HTR-8/SVneo (cell line): Measurements from ENCODE around the gene LETMD1.
"Not testable (repeated sequence)": the region's sequence is repeated elsewhere in the genome, so short reads cannot be mapped to it uniquely, and the experiment has no call there.

ENCODE experiments used
- DNase-seq: peaks from one replicate; pipeline ENCODE4 v3.0.0; 2011; ENCODE audit warnings: low spot score, mixed read lengths; ENCODE audit not compliant: insufficient read length
- FAIRE-seq: peaks from 2 replicates; lab custom pipeline; 2011; peaks lifted over from hg19 to GRCh38; lab: Jason Lieb, UNC

LETMD1 gene

GRCh38 chr12:51075390-51075789 is 27.3 kb downstream of the LETMD1 start:
- FAIRE-seq: no peak
- no peak for DNase-seq

- DNase-seq (no peak), FAIRE-seq (no peak)
Observed at GRCh38 chr12:51076236-51076930, 28.3 kb downstream of the LETMD1 start.

GRCh38 chr12:51077930-51078329 is 29.8 kb downstream of the LETMD1 start:
- FAIRE-seq: no peak
- no peak for DNase-seq

- not testable (repeated sequence) for DNase-seq, FAIRE-seq
Observed at GRCh38 chr12:51078346-51078745, 30.2 kb downstream of the LETMD1 start.

GRCh38 chr12:51078866-51079265 is 30.7 kb downstream of the LETMD1 start:
- not testable (repeated sequence) for FAIRE-seq, DNase-seq

- FAIRE-seq: no peak
- no peak for DNase-seq
Observed at GRCh38 chr12:51080136-51080535, 32.0 kb downstream of the LETMD1 start.

- FAIRE-seq (no peak), DNase-seq (no peak)
Observed at GRCh38 chr12:51081421-51081820, 33.3 kb downstream of the LETMD1 start.

GRCh38 chr12:51082561-51083125 is 34.5 kb downstream of the LETMD1 start:
- DNase-seq (peak; percentile 54), FAIRE-seq (no peak)

GRCh38 chr12:51083126-51083833 is 35.2 kb downstream of the LETMD1 start, which contains the start of gene CSRNP2:
TSS of gene CSRNP2 (minus strand) at chr12:51083596. CDS start at chr12:51076561, 7,035 bp downstream.
- FAIRE-seq: no peak
- DNase-seq: peak; percentile 97

GRCh38 chr12:51085757-51086156 is 37.6 kb downstream of the LETMD1 start:
- no peak for DNase-seq
- FAIRE-seq: no peak

- FAIRE-seq (no peak), DNase-seq (no peak)
Observed at GRCh38 chr12:51086933-51087332, 38.8 kb downstream of the LETMD1 start.

- DNase-seq (no peak), FAIRE-seq (no peak)
Observed at GRCh38 chr12:51087818-51088217, 39.7 kb downstream of the LETMD1 start.

- DNase-seq: no peak
- no peak for FAIRE-seq
Observed at GRCh38 chr12:51090705-51091229, 42.6 kb downstream of the LETMD1 start.

- FAIRE-seq (no peak), DNase-seq (no peak)
Observed at GRCh38 chr12:51098611-51099010, 50.5 kb downstream of the LETMD1 start.

GRCh38 chr12:51103977-51104376 is 55.9 kb downstream of the LETMD1 start:
- DNase-seq: no peak
- no peak for FAIRE-seq

GRCh38 chr12:51108136-51108535 is 60.0 kb downstream of the LETMD1 start:
- DNase-seq: no peak
- no peak for FAIRE-seq
